ENCODE measurements around the gene EIF3K. TPM values are rescaled to one million over a fixed set of nuclear protein-coding genes. Genes with fewer than 3 reads are reported as not detected.
"Not testable (repeated sequence)": the region's sequence is repeated elsewhere in the genome, so short reads cannot be mapped to it uniquely, and the experiment has no call there.

Gene EIF3K
- 100 to 1,000 TPM; 326 to 534 (median 466) TPM for total RNA-seq

- peaks cover 0 to 23% (median 10%) of the 10 kb centered on the region in 4 donors for H3K4me1 ChIP-seq
- H3K27me3 ChIP-seq: no peaks in the 10 kb centered on the region
- H3K9me3 ChIP-seq: no peaks in the 10 kb centered on the region
- WGBS, 2 donors: 1 to 3% methylated on average over 47 to 54 of the region's 64 CpGs
- peak within 1 kb of the TSS; percentile 74 to 92 (median 83) for H3K27ac ChIP-seq
- peak within 1 kb of the TSS; percentile 59 to 93 (median 79) for H3K4me3 ChIP-seq
- H3K36me3 ChIP-seq: peaks cover 0 to 34% (median 7%) of the 10 kb centered on the region in 3 donors
- DNase-seq (ENCODE audit: low spot score in 2 of 2): peak; percentile 96 to 98
- peak; percentile 94 to 99 for TF ChIP-seq EP300 (IDR thresholded peaks at IDR 0.05)
- peak; percentile 31 to 60 for TF ChIP-seq POLR2A (IDR thresholded peaks at IDR 0.05)
- peak in 1 of 5 experiments; percentile 42 for TF ChIP-seq CTCF (IDR thresholded peaks at IDR 0.05)
These were observed at the start of gene EIF3K for GRCh38 chr19:38618590-38619360. TSS of gene EIF3K (plus strand) at chr19:38619188. CDS start at chr19:38619269, 81 bp downstream.

- peaks cover 0 to 2% of the 10 kb centered on the region in 2 donors for H3K27me3 ChIP-seq
- H3K9me3 ChIP-seq: no peaks in the 10 kb centered on the region
- no peak overlapping the region for H3K27ac ChIP-seq
- 93 to 95% methylated on average over 6 of the region's 6 CpGs for WGBS, 2 donors
- TF ChIP-seq CTCF (IDR thresholded peaks at IDR 0.05) (no peak), POLR2A (IDR thresholded peaks at IDR 0.05) (no peak), EP300 (IDR thresholded peaks at IDR 0.05) (no peak)
- peaks cover 0 to 21% (median 0%) of the 10 kb centered on the region in 3 donors for H3K36me3 ChIP-seq
- DNase-seq (ENCODE audit: low spot score in 2 of 2): no peak
- H3K4me1 ChIP-seq: no peaks in the 10 kb centered on the region
- no peak overlapping the region for H3K4me3 ChIP-seq
These were observed 49.5 kb upstream of the EIF3K start for GRCh38 chr19:38569368-38569983.

- DNase-seq (ENCODE audit: low spot score in 2 of 2): no peak
- WGBS, 2 donors: 76 to 81% methylated on average over 2 of the region's 2 CpGs
- no peak overlapping the region for H3K4me3 ChIP-seq
- no peaks in the 10 kb centered on the region for H3K27me3 ChIP-seq
- no peaks in the 10 kb centered on the region for H3K4me1 ChIP-seq
- no peaks in the 10 kb centered on the region for H3K9me3 ChIP-seq
- no peak for TF ChIP-seq CTCF (IDR thresholded peaks at IDR 0.05)
- H3K27ac ChIP-seq: no peak overlapping the region
- H3K36me3 ChIP-seq: peaks cover 0 to 33% (median 0%) of the 10 kb centered on the region in 3 donors
These were observed 47.3 kb upstream of the EIF3K start for GRCh38 chr19:38571682-38572081.

- no peak overlapping the region for H3K27ac ChIP-seq
- no peaks in the 10 kb centered on the region for H3K9me3 ChIP-seq
- WGBS, 2 donors: 87% methylated on average over 8 to 10 of the region's 11 CpGs
- H3K36me3 ChIP-seq: peaks cover 0 to 68% (median 0%) of the 10 kb centered on the region in 3 donors
- no peak overlapping the region for H3K4me3 ChIP-seq
- no peaks in the 10 kb centered on the region for H3K4me1 ChIP-seq
- DNase-seq (ENCODE audit: low spot score in 2 of 2): no peak
- H3K27me3 ChIP-seq: no peaks in the 10 kb centered on the region
- TF ChIP-seq EP300 (IDR thresholded peaks at IDR 0.05) (no peak), POLR2A (IDR thresholded peaks at IDR 0.05) (no peak), CTCF (IDR thresholded peaks at IDR 0.05) (no peak)
These were observed 41.2 kb upstream of the EIF3K start for GRCh38 chr19:38577826-38578225.

- peaks cover 0 to 65% (median 0%) of the 10 kb centered on the region in 3 donors for H3K36me3 ChIP-seq
- not testable (repeated sequence) for H3K27ac ChIP-seq; H3K27me3 ChIP-seq; DNase-seq (ENCODE audit: low spot score in 2 of 2); H3K4me3 ChIP-seq; H3K9me3 ChIP-seq; H3K4me1 ChIP-seq
- WGBS, 2 donors: 87 to 94% methylated on average over 6 of the region's 6 CpGs
These were observed 39.7 kb upstream of the EIF3K start for GRCh38 chr19:38579304-38579703.

All from tibial nerve (tissue), 4 donors.